ENCODE results near the gene ATP1A1.

DNA sequence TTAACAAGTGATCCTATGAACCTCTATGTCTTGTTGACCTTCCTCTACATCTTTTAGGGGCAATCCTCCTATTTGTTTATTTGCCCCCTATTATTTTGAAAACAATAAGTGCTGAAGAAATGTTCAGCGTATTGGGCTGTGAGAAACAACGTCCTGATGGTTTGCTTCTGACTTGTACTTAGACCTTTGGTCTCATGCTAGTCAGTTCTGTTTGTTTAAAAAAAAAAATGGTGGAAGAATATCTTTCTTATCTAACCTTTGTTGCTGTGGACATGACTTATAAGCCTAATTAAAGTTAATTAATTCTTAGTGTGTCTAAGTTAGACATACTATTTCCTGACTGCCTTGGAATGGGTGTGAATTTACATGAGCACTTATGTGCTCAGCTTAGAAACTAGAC lies 20.7 kb downstream of the ATP1A1 start:
- TF ChIP-seq, protein P1, sequence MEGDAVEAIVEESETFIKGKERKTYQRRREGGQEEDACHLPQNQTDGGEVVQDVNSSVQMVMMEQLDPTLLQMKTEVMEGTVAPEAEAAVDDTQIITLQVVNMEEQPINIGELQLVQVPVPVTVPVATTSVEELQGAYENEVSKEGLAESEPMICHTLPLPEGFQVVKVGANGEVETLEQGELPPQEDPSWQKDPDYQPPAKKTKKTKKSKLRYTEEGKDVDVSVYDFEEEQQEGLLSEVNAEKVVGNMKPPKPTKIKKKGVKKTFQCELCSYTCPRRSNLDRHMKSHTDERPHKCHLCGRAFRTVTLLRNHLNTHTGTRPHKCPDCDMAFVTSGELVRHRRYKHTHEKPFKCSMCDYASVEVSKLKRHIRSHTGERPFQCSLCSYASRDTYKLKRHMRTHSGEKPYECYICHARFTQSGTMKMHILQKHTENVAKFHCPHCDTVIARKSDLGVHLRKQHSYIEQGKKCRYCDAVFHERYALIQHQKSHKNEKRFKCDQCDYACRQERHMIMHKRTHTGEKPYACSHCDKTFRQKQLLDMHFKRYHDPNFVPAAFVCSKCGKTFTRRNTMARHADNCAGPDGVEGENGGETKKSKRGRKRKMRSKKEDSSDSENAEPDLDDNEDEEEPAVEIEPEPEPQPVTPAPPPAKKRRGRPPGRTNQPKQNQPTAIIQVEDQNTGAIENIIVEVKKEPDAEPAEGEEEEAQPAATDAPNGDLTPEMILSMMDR (IDR thresholded peaks at IDR 0.05; ENCODE audit: low read depth, low read length): no peak
- TF ChIP-seq POLR2A (IDR thresholded peaks at IDR 0.05; ENCODE audit: extremely low read depth, insufficient read length): no peak
- TF ChIP-seq, protein P2, sequence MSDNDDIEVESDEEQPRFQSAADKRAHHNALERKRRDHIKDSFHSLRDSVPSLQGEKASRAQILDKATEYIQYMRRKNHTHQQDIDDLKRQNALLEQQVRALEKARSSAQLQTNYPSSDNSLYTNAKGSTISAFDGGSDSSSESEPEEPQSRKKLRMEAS (IDR thresholded peaks at IDR 0.05; ENCODE audit: low read depth, low read length): no peak
